ENCODE results near the gene CTDSP1.

Gene CTDSP1

DNA sequence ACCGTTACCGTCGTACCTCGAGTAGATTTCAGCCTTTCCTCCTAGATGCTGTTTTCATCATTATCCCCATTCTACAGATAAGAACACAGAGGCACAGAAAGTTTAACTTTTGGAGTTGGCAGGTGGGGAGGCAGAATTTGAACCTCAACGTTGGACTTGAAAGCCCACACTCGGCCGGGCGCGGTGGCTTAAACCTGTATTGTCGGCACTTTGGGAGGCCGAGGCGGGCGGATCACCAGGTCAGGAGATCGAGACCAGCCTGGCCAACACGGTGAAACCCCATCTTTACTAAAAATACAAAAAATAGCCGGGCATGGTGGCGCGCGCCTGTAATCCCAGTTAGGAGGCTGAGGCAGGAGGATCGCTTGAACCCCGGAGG, 31.5 kb upstream of the CTDSP1 start:
- no peaks in the 10 kb centered on the region for H3K36me3 ChIP-seq (ENCODE audit: insufficient read depth, low read length)
- H3K27me3 ChIP-seq (ENCODE audit: control insufficient read depth, insufficient read depth, low read length), result peaks cover 14% of the 10 kb centered on the region
- H3K4me2 ChIP-seq (ENCODE audit: low read length), result peak overlapping the region; percentile 79
- peak overlapping the region; percentile 70 for H3K9ac ChIP-seq (ENCODE audit: low read depth, low read length)
- peak overlapping the region; percentile 67 for H3K4me3 ChIP-seq (ENCODE audit: low read length)
- peaks cover 4% of the 10 kb centered on the region for H3K9me3 ChIP-seq (replicated peaks; ENCODE audit: low read length)
- H3K4me1 ChIP-seq (ENCODE audit: control insufficient read depth, insufficient read depth, low read length), result no peaks in the 10 kb centered on the region

- Histone ChIP-seq H3K9me3 (replicated peaks; ENCODE audit: low read length) (peaks cover 4% of the 10 kb centered on the region), H3K27me3 (ENCODE audit: control insufficient read depth, insufficient read depth, low read length) (peaks cover 16% of the 10 kb centered on the region), H3K9ac (ENCODE audit: low read depth, low read length) (no peak overlapping the region), H3K36me3 (ENCODE audit: insufficient read depth, low read length) (no peaks in the 10 kb centered on the region), H3K4me3 (ENCODE audit: low read length) (no peak overlapping the region), H3K4me1 (ENCODE audit: control insufficient read depth, insufficient read depth, low read length) (no peaks in the 10 kb centered on the region), H3K4me2 (ENCODE audit: low read length) (no peak overlapping the region)
These were observed 31.0 kb upstream of the CTDSP1 start for GRCh38 chr2:218368621-218369153.

GRCh38 chr2:218369330-218369729, 30.3 kb upstream of the CTDSP1 start:
- Histone ChIP-seq H3K4me3 (ENCODE audit: low read length) (no peak overlapping the region), H3K4me1 (ENCODE audit: control insufficient read depth, insufficient read depth, low read length) (no peaks in the 10 kb centered on the region), H3K27me3 (ENCODE audit: control insufficient read depth, insufficient read depth, low read length) (peaks cover 14% of the 10 kb centered on the region), H3K9ac (ENCODE audit: low read depth, low read length) (no peak overlapping the region), H3K9me3 (replicated peaks; ENCODE audit: low read length) (peaks cover 4% of the 10 kb centered on the region), H3K4me2 (ENCODE audit: low read length) (no peak overlapping the region), H3K36me3 (ENCODE audit: insufficient read depth, low read length) (no peaks in the 10 kb centered on the region)

- Histone ChIP-seq H3K4me3 (ENCODE audit: low read length) (no peak overlapping the region), H3K4me1 (ENCODE audit: control insufficient read depth, insufficient read depth, low read length) (no peaks in the 10 kb centered on the region)
These were observed 29.1 kb upstream of the CTDSP1 start for GRCh38 chr2:218370410-218371063.

GRCh38 chr2:218371983-218372350, 27.7 kb upstream of the CTDSP1 start:
- Histone ChIP-seq H3K27me3 (ENCODE audit: control insufficient read depth, insufficient read depth, low read length) (peaks cover 9% of the 10 kb centered on the region), H3K36me3 (ENCODE audit: insufficient read depth, low read length) (no peaks in the 10 kb centered on the region), H3K4me3 (ENCODE audit: low read length) (no peak overlapping the region), H3K9ac (ENCODE audit: low read depth, low read length) (no peak overlapping the region), H3K4me2 (ENCODE audit: low read length) (no peak overlapping the region), H3K9me3 (replicated peaks; ENCODE audit: low read length) (no peaks in the 10 kb centered on the region), H3K4me1 (ENCODE audit: control insufficient read depth, insufficient read depth, low read length) (no peaks in the 10 kb centered on the region)

More at GRCh38 chr2:218370410-218371063, 29.1 kb upstream of the CTDSP1 start:
- peaks cover 9% of the 10 kb centered on the region for H3K27me3 ChIP-seq (ENCODE audit: control insufficient read depth, insufficient read depth, low read length)
- H3K9me3 ChIP-seq (replicated peaks; ENCODE audit: low read length), result peaks cover 4% of the 10 kb centered on the region
- H3K9ac ChIP-seq (ENCODE audit: low read depth, low read length), result no peak overlapping the region
- no peak overlapping the region for H3K4me2 ChIP-seq (ENCODE audit: low read length)
- no peaks in the 10 kb centered on the region for H3K36me3 ChIP-seq (ENCODE audit: insufficient read depth, low read length)

GRCh38 chr2:218374795-218375194, 24.9 kb upstream of the CTDSP1 start:
- Histone ChIP-seq H3K4me1 (ENCODE audit: control insufficient read depth, insufficient read depth, low read length) (no peaks in the 10 kb centered on the region), H3K27me3 (ENCODE audit: control insufficient read depth, insufficient read depth, low read length) (peaks cover 22% of the 10 kb centered on the region), H3K4me2 (ENCODE audit: low read length) (no peak overlapping the region), H3K9ac (ENCODE audit: low read depth, low read length) (no peak overlapping the region), H3K4me3 (ENCODE audit: low read length) (no peak overlapping the region), H3K9me3 (replicated peaks; ENCODE audit: low read length) (no peaks in the 10 kb centered on the region), H3K36me3 (ENCODE audit: insufficient read depth, low read length) (no peaks in the 10 kb centered on the region)

DNA sequence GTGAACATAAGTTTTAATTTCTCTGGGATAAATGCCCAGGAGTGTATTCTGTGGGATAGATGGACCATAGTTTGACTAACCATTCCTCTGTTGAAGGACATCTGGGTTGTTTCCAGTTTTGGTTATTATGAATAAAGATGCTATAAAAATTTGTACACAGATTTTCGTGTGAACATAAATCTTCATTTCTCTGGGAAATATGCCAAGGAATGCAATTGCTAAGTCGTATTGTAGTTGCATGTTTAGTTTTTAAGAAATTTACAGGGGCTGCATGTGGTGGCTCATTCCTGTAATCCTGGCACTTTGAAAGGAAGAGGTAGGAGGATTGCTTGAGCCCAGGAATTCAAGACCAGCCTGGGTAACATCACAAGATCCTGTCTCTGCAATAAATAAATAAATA, 24.5 kb upstream of the CTDSP1 start:
- Histone ChIP-seq H3K9me3 (replicated peaks; ENCODE audit: low read length) (no peaks in the 10 kb centered on the region), H3K4me3 (ENCODE audit: low read length) (no peak overlapping the region), H3K4me1 (ENCODE audit: control insufficient read depth, insufficient read depth, low read length) (no peaks in the 10 kb centered on the region), H3K9ac (ENCODE audit: low read depth, low read length) (no peak overlapping the region), H3K27me3 (ENCODE audit: control insufficient read depth, insufficient read depth, low read length) (peaks cover 19% of the 10 kb centered on the region), H3K4me2 (ENCODE audit: low read length) (no peak overlapping the region), H3K36me3 (ENCODE audit: insufficient read depth, low read length) (no peaks in the 10 kb centered on the region)

- no peaks in the 10 kb centered on the region for H3K36me3 ChIP-seq (ENCODE audit: insufficient read depth, low read length)
- H3K9ac ChIP-seq (ENCODE audit: low read depth, low read length), result no peak overlapping the region
- H3K27me3 ChIP-seq (ENCODE audit: control insufficient read depth, insufficient read depth, low read length), result peaks cover 32% of the 10 kb centered on the region
- no peak overlapping the region for H3K4me2 ChIP-seq (ENCODE audit: low read length)
- no peak overlapping the region for H3K4me3 ChIP-seq (ENCODE audit: low read length)
- H3K4me1 ChIP-seq (ENCODE audit: control insufficient read depth, insufficient read depth, low read length), result no peaks in the 10 kb centered on the region
- no peaks in the 10 kb centered on the region for H3K9me3 ChIP-seq (replicated peaks; ENCODE audit: low read length)
These were observed 21.6 kb upstream of the CTDSP1 start for GRCh38 chr2:218378053-218378452.

GRCh38 chr2:218381916-218382366, 17.7 kb upstream of the CTDSP1 start, which contains the start of gene SLC11A1:
Gene SLC11A1, plus strand, starts transcription at chr2:218382273. Its CDS starts 96 bp downstream, at chr2:218382369.
- Histone ChIP-seq H3K36me3 (ENCODE audit: insufficient read depth, low read length) (no peaks in the 10 kb centered on the region), H3K4me2 (ENCODE audit: low read length) (no peak within 1 kb of the TSS), H3K9ac (ENCODE audit: low read depth, low read length) (no peak within 1 kb of the TSS), H3K4me1 (ENCODE audit: control insufficient read depth, insufficient read depth, low read length) (no peaks in the 10 kb centered on the region), H3K27me3 (ENCODE audit: control insufficient read depth, insufficient read depth, low read length) (peaks cover 29% of the 10 kb centered on the region), H3K4me3 (ENCODE audit: low read length) (no peak within 1 kb of the TSS), H3K9me3 (replicated peaks; ENCODE audit: low read length) (no peaks in the 10 kb centered on the region)

GRCh38 chr2:218382785-218383184, 16.9 kb upstream of the CTDSP1 start:
- Histone ChIP-seq H3K36me3 (ENCODE audit: insufficient read depth, low read length) (no peaks in the 10 kb centered on the region), H3K27me3 (ENCODE audit: control insufficient read depth, insufficient read depth, low read length) (peaks cover 27% of the 10 kb centered on the region), H3K9ac (ENCODE audit: low read depth, low read length) (no peak overlapping the region), H3K4me2 (ENCODE audit: low read length) (no peak overlapping the region), H3K9me3 (replicated peaks; ENCODE audit: low read length) (no peaks in the 10 kb centered on the region), H3K4me3 (ENCODE audit: low read length) (no peak overlapping the region), H3K4me1 (ENCODE audit: control insufficient read depth, insufficient read depth, low read length) (peaks cover 7% of the 10 kb centered on the region)

- Histone ChIP-seq H3K9me3 (replicated peaks; ENCODE audit: low read length) (no peaks in the 10 kb centered on the region), H3K36me3 (ENCODE audit: insufficient read depth, low read length) (no peaks in the 10 kb centered on the region), H3K9ac (ENCODE audit: low read depth, low read length) (no peak overlapping the region), H3K27me3 (ENCODE audit: control insufficient read depth, insufficient read depth, low read length) (peaks cover 17% of the 10 kb centered on the region), H3K4me3 (ENCODE audit: low read length) (no peak overlapping the region), H3K4me1 (ENCODE audit: control insufficient read depth, insufficient read depth, low read length) (peaks cover 8% of the 10 kb centered on the region), H3K4me2 (ENCODE audit: low read length) (no peak overlapping the region)
These were observed 15.7 kb upstream of the CTDSP1 start for GRCh38 chr2:218383892-218384519.

DNA sequence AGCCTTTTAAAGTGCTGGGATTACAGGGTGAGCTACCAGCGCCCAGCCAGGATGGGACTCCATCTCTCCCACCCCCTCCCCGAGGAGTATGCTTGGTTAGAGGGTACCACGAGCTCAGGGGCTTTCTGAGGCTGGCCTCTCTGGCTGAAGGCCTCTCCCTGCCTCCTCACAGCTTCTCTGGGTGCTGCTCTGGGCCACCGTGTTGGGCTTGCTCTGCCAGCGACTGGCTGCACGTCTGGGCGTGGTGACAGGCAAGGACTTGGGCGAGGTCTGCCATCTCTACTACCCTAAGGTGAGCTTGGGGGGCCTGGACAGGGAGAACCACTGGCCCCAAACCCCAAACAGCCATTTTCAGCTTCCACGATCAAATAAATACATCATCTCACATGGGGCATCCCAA, 14.7 kb upstream of the CTDSP1 start:
- Histone ChIP-seq H3K4me1 (ENCODE audit: control insufficient read depth, insufficient read depth, low read length) (peaks cover 8% of the 10 kb centered on the region), H3K9me3 (replicated peaks; ENCODE audit: low read length) (no peaks in the 10 kb centered on the region), H3K4me2 (ENCODE audit: low read length) (no peak overlapping the region), H3K4me3 (ENCODE audit: low read length) (no peak overlapping the region), H3K9ac (ENCODE audit: low read depth, low read length) (no peak overlapping the region), H3K27me3 (ENCODE audit: control insufficient read depth, insufficient read depth, low read length) (peaks cover 16% of the 10 kb centered on the region), H3K36me3 (ENCODE audit: insufficient read depth, low read length) (no peaks in the 10 kb centered on the region)

Data from skeletal muscle satellite cell (primary cell).